Muscle layer of duodenum (tissue), 2 donors: ENCODE measurements around the gene SLC10A7.

Experiments
- H3K27ac ChIP-seq: one replicate; pipeline ENCODE4 v1.7.0; 2013; ENCODE audit warnings: mild to moderate bottlenecking, low read length
- H3K27me3 ChIP-seq: one replicate; pipeline ENCODE4 v1.7.0; 2013; ENCODE audit warnings: low read depth, mild to moderate bottlenecking, control low read depth, low read length
- H3K36me3 ChIP-seq, 2 donors: one replicate each; pipeline ENCODE4 v1.7.0; 2013; ENCODE audit warnings: low read length in 2 of 2, control low read depth in 1 of 2, mild to moderate bottlenecking in 1 of 2; ENCODE audit not compliant: insufficient read depth in 2 of 2, control insufficient read depth in 1 of 2
- H3K4me1 ChIP-seq, 2 donors: one replicate each; pipeline ENCODE4 v1.7.0; 2013; ENCODE audit warnings: low read length in 2 of 2, mild to moderate bottlenecking in 2 of 2, control low read depth in 1 of 2, moderate library complexity in 1 of 2; ENCODE audit not compliant: insufficient read depth in 2 of 2, control insufficient read depth in 1 of 2
- H3K4me3 ChIP-seq, 2 donors: one replicate each; pipeline ENCODE4 v1.7.0; 2013; ENCODE audit warnings: low read length in 2 of 2, low read depth in 1 of 2, mild to moderate bottlenecking in 1 of 2
- H3K9me3 ChIP-seq, 2 donors: one replicate each; pipeline ENCODE4 v1.7.0; 2013; ENCODE audit warnings: low read length in 2 of 2, control low read depth in 1 of 2, mild to moderate bottlenecking in 1 of 2; ENCODE audit not compliant: control insufficient read depth in 1 of 2
- donor health status: healthy.

Gene SLC10A7

DNA sequence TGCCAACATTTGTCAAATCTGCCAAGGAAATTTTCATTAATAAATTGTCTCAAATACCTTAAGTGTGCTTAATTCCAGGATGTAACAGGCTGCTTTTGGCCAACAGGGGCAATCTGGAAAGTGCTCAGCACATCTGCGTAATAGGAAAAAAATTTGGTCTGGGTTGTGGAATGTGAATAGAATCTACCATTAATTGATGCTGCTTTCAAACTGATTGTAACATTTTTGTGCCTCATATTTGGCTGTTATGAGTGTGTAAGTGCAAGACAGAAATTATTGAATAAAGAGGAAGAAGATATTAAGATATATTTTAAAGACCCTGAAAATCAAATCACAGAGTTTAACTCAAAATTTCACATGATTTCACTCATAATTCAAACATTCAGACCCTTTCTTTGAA lies 266.3 kb downstream of the SLC10A7 start:
- H3K27ac ChIP-seq: no peak overlapping the region
- no peaks in the 10 kb centered on the region for H3K9me3 ChIP-seq
- H3K27me3 ChIP-seq: no peaks in the 10 kb centered on the region
- peaks cover 0 to 3% of the 10 kb centered on the region in 2 donors for H3K36me3 ChIP-seq
- no peak overlapping the region for H3K4me3 ChIP-seq
- no peaks in the 10 kb centered on the region for H3K4me1 ChIP-seq

DNA sequence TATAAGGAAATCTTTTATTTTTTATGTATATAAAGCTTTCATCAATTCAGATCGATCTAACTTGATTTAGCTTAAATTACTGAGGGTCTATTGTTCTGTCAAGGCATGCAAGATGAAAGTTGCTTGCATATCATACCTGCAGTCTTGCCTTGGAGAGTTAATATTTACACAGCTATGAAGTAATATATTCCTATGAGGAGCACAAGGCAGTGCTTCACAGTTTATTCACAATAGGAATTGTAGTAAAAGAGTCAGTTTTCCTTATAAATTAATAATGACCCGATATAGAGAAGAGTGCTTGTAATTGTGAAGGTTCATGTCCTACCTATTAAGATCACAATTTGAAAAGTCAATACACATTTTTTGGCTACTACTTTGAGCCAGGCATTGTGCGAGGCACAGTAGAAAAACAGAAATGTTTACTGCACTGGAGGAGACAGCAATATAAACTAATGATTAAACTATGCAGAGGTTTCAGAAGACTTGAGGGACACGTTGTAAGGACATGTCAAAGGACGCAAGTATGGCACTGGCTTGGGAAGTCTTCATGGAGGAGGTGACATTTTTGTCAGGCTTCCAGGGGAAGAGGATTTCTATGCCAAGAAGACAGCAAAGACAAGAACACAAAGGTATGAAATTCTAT lies 268.6 kb downstream of the SLC10A7 start:
- H3K4me1 ChIP-seq: no peaks in the 10 kb centered on the region
- no peak overlapping the region for H3K4me3 ChIP-seq
- no peak overlapping the region for H3K27ac ChIP-seq
- H3K27me3 ChIP-seq: no peaks in the 10 kb centered on the region
- H3K9me3 ChIP-seq: no peaks in the 10 kb centered on the region
- H3K36me3 ChIP-seq: no peaks in the 10 kb centered on the region

DNA sequence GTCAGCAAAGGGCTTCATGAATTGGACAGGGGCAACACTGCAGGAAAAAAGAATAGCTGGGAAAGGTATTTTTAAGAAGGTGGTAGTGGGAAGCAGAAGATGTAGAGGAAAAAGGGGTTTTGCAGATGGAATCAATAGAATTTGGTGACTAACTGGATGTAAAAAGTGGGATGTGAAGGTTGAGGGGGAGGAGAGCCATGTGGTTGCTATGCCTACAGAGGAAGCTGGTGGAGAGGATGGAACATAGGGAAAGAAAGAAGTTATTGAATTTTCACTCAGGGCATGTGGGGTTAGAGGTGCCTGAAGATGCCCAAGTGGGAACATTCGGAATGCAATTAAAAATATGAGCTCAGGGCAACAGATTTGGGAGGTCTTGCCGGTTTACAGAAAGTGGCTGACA lies 274.4 kb downstream of the SLC10A7 start:
- no peaks in the 10 kb centered on the region for H3K9me3 ChIP-seq
- H3K27me3 ChIP-seq: no peaks in the 10 kb centered on the region
- no peak overlapping the region for H3K27ac ChIP-seq
- H3K36me3 ChIP-seq: no peaks in the 10 kb centered on the region
- H3K4me1 ChIP-seq: peaks cover 0 to 13% of the 10 kb centered on the region in 2 donors
- H3K4me3 ChIP-seq: no peak overlapping the region

DNA sequence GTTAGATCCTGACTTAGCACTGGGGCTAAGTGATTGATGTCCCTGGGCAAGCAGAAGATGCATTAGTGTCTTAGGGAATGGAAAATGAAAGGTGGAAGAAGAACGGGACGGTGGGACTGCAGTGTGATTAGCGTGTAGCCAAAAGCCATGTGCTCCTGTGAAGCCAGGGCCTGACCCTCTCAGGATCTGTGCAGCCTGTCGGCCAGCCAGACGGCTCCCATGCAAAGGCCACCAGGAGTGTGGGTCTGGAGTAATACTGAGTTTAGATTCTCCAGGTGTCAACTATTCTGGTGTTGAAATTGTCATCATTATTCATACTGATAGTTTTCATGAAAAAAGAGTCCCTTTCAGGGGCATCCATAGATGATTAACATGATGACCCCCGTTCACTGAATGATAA lies 275.4 kb downstream of the SLC10A7 start:
- Histone ChIP-seq H3K4me1 (peaks cover 0 to 22% of the 10 kb centered on the region in 2 donors), H3K36me3 (no peaks in the 10 kb centered on the region), H3K4me3 (no peak overlapping the region), H3K27ac (no peak overlapping the region), H3K9me3 (no peaks in the 10 kb centered on the region), H3K27me3 (no peaks in the 10 kb centered on the region)

DNA sequence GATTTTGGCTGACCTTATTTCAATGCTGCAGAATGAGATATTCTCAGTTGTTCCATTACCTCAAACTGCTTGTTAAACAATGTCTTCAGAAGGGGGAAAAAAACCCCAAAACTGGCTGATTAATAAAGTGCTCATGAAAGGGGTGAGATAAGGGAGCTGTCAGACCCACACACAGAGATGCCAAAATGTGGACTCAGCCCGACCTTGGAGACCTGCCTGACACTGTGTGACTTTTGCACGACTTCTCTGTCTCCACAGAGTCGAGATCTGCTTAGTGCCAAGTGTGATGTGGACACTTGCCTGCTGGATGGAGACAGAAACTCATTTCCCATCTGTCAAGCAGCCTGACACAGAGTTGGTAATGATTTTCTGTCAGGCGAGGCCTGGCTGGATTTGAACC lies 275.9 kb downstream of the SLC10A7 start:
- Histone ChIP-seq H3K9me3 (no peaks in the 10 kb centered on the region), H3K4me3 (no peak overlapping the region), H3K36me3 (no peaks in the 10 kb centered on the region), H3K27ac (no peak overlapping the region), H3K27me3 (no peaks in the 10 kb centered on the region), H3K4me1 (peaks cover 0 to 24% of the 10 kb centered on the region in 2 donors)

DNA sequence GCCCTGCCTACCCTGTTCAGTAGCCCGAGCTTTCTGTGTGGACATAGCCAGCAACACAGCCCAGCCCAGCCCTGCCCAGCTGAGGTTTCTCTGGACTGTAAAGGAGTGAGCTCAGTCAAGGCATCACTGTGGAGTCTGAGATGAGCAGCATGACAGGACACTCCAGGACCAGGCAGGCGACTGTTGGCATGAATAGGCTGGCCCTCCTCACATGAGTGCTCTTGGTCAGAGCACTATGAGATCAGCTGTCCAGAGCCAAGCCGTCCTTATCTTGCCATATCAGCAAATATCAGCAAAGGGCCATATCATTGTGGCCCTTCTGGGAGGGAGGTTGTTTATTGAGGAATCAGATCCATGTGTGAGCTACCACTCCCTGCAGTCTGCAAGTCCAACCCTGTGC lies 276.5 kb downstream of the SLC10A7 start:
- Histone ChIP-seq H3K9me3 (no peaks in the 10 kb centered on the region), H3K27ac (no peak overlapping the region)

DNA sequence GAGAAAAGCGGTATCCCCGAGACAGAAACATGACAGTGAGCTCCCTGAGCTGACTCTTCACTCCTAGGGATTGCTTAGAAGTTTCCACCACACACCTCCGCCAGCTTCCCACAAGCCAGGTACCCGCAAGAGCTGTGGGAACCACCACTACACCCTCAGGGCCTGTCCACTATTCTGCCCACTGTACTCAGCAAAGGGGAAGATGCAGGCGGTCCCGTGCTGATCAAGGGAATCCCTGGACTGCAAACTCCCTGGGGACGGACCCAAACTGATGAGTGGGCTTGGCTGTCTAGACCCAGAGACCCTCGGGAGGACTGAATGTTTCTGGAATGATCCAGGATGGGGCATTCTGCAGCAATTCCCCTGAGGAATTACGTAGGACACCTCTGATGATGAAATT lies 277.2 kb downstream of the SLC10A7 start:
- Histone ChIP-seq H3K9me3 (peaks cover 0 to 2% of the 10 kb centered on the region in 2 donors), H3K27ac (no peak overlapping the region), H3K4me1 (peaks cover 0 to 24% of the 10 kb centered on the region in 2 donors)

More for the DNA sequence above, 276.5 kb downstream of the SLC10A7 start:
- Histone ChIP-seq H3K4me1 (peaks cover 0 to 24% of the 10 kb centered on the region in 2 donors), H3K4me3 (no peak overlapping the region), H3K36me3 (no peaks in the 10 kb centered on the region), H3K27me3 (no peaks in the 10 kb centered on the region)

DNA sequence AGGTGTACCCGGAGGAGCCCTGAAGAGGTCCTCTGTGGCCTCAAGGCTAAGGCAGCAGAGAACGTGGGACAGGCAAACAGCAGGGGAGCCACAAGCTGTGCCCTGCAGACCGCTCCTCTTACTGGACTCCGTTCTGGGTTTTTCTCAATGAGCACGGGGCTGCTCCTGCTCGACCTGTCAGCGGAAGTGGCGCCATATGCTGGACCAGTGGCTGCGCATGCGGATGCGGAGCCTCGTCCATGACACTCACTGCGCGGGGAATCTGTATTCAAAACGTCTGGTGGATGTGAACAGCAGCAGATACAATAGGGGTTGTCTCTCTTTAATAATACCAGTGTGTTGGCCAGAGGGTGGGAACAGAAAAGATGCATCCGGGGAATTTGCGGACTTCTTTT lies 277.9 kb downstream of the SLC10A7 start:
- Histone ChIP-seq H3K36me3 (no peaks in the 10 kb centered on the region), H3K4me1 (peaks cover 0 to 24% of the 10 kb centered on the region in 2 donors), H3K27ac (no peak overlapping the region), H3K4me3 (no peak overlapping the region), H3K27me3 (no peaks in the 10 kb centered on the region), H3K9me3 (peaks cover 0 to 3% of the 10 kb centered on the region in 2 donors)

More for the DNA sequence above, 277.2 kb downstream of the SLC10A7 start:
- H3K4me3 ChIP-seq: no peak overlapping the region
- no peaks in the 10 kb centered on the region for H3K27me3 ChIP-seq
- H3K36me3 ChIP-seq: no peaks in the 10 kb centered on the region

DNA sequence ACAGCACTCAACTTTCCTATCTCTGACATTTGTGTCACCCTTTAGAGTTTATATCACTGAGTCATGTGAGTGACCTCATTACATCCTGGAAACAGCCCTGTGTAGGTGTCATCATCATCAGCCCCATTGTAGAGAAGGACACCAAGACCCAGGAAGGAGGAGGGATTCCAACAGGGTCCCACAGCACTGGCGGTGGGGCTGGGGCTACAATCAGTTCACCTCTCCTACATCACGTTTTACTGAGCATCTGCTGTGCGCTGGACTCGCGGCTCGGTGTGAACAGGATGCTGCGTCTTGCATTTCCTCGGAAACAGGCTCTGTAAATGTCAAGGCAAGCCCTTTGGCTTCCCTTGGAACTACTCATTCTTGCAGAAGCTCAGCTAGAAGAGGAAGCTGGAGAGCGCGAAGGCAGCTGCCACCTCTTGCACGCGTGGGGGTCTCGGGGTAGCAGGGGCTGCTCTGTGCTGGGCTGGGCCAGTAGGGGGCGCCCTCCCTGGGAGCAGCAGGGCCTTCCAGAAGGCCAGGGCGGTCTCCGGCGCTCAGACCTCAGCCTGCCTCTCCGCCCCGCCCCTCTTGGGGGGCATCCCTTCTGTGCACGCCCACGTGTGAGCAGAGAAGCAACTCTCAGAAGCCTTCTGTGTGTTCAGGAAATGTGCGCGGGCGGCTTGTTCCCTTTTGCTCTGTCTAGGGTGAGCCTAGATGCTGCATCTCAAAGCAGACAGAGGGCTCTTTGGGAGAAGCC lies 278.4 kb downstream of the SLC10A7 start:
- no peak overlapping the region for H3K4me3 ChIP-seq
- H3K27ac ChIP-seq: no peak overlapping the region
- H3K4me1 ChIP-seq: peaks cover 0 to 24% of the 10 kb centered on the region in 2 donors
- H3K36me3 ChIP-seq: no peaks in the 10 kb centered on the region
- peaks cover 0 to 3% of the 10 kb centered on the region in 2 donors for H3K9me3 ChIP-seq
- H3K27me3 ChIP-seq: no peaks in the 10 kb centered on the region

DNA sequence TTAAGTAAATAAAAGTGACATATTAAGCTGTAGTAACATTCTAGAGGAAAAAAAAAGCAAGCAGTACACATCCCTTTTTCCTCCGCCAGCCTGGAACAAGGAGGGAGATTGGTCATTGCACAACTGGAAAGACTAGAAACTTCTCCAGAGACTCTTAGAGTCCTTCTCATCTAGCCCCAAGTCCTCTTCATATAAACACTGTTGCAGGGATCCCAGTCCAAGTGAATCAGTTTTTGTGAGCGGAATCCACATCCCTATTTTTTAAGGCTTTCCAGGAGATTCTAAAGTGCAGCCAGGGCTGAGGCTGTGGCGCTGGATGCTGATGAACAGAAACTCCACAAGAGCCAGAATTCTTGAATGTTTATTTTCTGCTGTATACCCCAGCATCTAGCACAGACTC lies 283.6 kb downstream of the SLC10A7 start:
- no peaks in the 10 kb centered on the region for H3K27me3 ChIP-seq
- no peaks in the 10 kb centered on the region for H3K36me3 ChIP-seq
- H3K4me1 ChIP-seq: peaks cover 0 to 16% of the 10 kb centered on the region in 2 donors
- no peak overlapping the region for H3K4me3 ChIP-seq
- peaks cover 0 to 3% of the 10 kb centered on the region in 2 donors for H3K9me3 ChIP-seq
- H3K27ac ChIP-seq: no peak overlapping the region

DNA sequence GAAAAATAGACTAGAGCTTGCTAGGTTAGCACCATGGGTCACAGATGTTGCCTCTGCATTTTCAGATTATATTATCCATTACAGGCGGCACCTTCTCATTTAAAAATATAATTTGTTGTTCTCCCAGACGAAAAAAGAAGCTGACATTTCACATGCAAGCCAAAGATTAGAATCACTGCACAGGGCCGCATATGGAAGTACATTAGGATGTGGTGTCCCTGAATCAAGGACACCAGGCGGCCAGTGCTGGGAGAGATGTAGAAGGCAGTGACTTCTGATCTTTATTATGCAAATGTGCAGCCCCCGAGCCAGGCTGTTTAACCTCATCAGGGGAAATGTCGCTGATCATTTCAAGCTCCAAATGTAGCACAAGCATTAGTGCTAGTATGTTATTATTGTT lies 284.6 kb downstream of the SLC10A7 start:
- peaks cover 0 to 7% of the 10 kb centered on the region in 2 donors for H3K9me3 ChIP-seq
- no peak overlapping the region for H3K4me3 ChIP-seq
- no peaks in the 10 kb centered on the region for H3K36me3 ChIP-seq
- H3K27me3 ChIP-seq: no peaks in the 10 kb centered on the region
- H3K27ac ChIP-seq: no peak overlapping the region
- H3K4me1 ChIP-seq: peaks cover 0 to 9% of the 10 kb centered on the region in 2 donors
